ENCODE results near the gene FOXB2.
A peak's percentile ranks its signal among the peaks of the same experiment; 100 is the strongest.
"Not testable (repeated sequence)": the region's sequence is repeated elsewhere in the genome, so short reads cannot be mapped to it uniquely, and the experiment has no call there.

The FOXB2 gene

DNA sequence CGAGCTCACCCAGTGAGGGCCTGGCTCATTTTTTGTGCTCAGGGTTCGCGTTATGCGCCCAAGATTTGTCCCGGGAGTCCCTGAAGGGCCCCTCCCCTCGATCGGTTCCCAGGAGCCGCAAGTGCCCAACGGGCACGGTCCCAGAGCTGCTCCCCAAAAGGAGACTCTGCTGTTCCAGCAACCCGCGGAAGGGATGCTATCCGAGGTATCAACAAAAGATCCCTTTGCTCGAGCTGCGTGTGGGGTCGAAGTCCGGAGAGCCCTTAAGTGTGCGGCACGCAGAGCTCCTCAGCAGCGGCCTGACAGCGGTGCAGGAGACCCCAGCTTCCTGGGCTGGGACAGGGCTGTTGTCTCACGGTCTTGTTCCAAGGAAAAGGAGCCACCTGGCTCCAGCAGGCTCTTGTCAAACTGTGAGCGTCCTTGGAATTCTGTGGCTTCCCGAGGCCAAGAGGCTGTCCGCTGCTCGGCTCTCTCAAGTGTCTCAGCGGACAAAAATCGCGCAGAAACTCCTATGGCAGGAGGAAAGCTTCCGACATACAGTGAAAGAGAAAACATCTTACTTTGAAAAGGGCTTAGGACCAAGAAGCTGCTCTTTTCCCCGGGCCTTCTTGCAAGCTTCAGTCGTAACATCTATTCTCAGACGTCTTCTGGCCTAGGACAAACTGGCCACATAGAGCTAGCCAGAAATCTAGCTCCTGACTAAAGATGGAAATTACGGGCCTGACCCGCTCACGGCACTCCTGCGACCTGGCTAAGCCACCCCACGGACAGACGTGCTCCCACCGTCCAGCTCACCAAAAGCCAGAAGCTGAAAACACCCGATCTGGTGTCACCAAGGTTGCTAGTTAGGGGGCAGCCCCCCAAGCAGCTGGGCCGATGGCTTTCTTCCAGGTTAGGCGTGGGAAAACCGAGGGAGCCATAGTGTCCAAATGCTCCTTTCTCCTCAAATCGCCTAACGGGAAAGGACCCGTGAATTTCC lies 2.6 kb upstream of the FOXB2 start:
- no peak for DNase-seq (ENCODE audit: low read depth)

GRCh38 chr9:77017505-77017894 lies 2.0 kb upstream of the FOXB2 start:
- no peak for DNase-seq (ENCODE audit: low read depth)

GRCh38 chr9:77018058-77018968 lies 1.1 kb upstream of the FOXB2 start:
- no peak for DNase-seq (ENCODE audit: low read depth)

- no peak for DNase-seq (ENCODE audit: low read depth)
Observed at GRCh38 chr9:77018969-77019235, 553 bp upstream of the FOXB2 start.

DNA sequence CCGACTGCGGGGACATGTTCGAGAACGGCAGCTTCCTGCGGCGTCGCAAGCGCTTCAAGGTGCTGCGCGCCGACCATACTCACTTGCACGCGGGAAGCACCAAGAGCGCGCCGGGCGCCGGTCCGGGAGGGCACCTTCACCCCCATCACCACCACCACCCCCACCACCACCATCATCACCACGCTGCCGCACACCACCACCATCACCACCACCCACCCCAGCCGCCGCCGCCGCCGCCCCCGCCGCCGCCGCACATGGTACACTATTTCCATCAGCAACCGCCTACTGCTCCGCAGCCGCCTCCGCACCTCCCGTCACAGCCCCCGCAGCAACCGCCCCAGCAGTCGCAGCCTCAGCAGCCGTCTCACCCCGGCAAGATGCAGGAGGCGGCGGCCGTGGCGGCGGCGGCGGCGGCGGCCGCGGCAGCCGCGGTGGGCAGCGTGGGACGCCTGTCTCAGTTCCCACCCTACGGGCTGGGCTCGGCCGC lies 514 bp downstream of the FOXB2 start:
- DNase-seq (ENCODE audit: low read depth), result no peak

GRCh38 chr9:77020413-77021290 lies 1.2 kb downstream of the FOXB2 start:
- DNase-seq (ENCODE audit: low read depth), result no peak

GRCh38 chr9:77021291-77021894 lies 1.9 kb downstream of the FOXB2 start:
- DNase-seq (ENCODE audit: low read depth), result no peak

- no peak for DNase-seq (ENCODE audit: low read depth)
Observed at GRCh38 chr9:77021922-77022782, 2.7 kb downstream of the FOXB2 start.

GRCh38 chr9:77022783-77023440 lies 3.5 kb downstream of the FOXB2 start:
- DNase-seq (ENCODE audit: low read depth), result no peak

GRCh38 chr9:77023726-77024125 lies 4.3 kb downstream of the FOXB2 start:
- no peak for DNase-seq (ENCODE audit: low read depth)

DNA sequence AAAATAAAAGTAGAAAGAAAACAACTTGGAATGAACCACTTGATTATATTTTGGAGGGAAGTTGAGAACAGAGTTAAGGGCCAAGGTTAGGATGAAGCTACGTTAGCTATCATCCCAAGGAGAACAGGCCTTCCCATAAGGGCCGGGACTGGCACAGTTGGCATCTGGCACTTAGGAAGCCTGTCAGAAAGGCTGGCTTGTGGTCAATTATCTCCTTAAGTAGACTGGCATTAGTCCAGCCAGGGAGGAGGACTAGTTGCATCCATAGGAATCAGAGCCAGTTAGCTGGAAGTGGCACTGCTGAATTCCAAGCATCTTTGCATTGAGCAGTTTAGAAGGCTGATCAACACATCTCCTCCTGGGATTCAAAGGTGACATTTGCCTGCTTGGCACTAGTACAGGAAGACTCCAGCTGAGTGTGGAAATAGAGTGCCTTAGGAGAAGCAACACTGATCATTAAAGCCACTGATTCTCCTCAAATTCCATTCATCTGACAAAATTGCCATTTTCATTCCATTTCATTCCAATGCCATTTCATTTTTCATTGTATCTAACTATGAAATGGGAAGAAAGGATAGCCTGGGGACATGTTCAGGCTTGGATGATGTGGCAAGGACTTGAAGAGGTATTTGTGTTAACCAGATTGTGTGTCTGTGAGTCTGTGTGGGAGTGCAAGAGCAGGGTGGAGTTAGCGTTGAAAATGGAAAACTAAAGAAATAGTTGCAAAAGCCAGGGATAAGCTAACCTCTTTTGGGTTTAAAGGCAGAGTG lies 5.5 kb downstream of the FOXB2 start:
- no peak for DNase-seq (ENCODE audit: low read depth)

- DNase-seq (ENCODE audit: low read depth), result no peak
Observed at GRCh38 chr9:77028478-77028877, 9.0 kb downstream of the FOXB2 start.

- no peak for DNase-seq (ENCODE audit: low read depth)
Observed at GRCh38 chr9:77030045-77030444, 10.6 kb downstream of the FOXB2 start.

GRCh38 chr9:77038281-77039036 lies 19.0 kb downstream of the FOXB2 start:
- DNase-seq (ENCODE audit: low read depth), result no peak

DNA sequence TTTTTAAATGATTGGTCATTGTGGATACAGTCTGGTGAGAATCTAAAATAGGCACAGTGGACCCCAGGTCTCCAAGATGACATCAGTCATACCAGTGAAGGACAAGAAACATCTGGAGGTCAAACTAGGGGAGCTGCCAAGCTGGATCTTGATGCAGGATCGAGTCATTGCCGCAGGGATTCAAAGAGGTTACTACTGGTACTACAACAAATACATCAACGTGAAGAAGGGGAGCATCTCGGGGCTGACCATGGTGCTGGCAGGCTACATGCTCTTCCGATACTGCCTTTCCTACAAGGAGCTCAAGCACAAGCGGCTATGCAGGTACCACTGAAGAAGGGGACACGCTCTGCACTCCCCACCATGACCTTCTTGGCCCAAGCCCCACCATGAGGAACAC lies 20.9 kb downstream of the FOXB2 start:
- DNase-seq (ENCODE audit: low read depth), result no peak

- not testable (repeated sequence) for DNase-seq (ENCODE audit: low read depth)
Observed at GRCh38 chr9:77043743-77044142, 24.3 kb downstream of the FOXB2 start.

DNA sequence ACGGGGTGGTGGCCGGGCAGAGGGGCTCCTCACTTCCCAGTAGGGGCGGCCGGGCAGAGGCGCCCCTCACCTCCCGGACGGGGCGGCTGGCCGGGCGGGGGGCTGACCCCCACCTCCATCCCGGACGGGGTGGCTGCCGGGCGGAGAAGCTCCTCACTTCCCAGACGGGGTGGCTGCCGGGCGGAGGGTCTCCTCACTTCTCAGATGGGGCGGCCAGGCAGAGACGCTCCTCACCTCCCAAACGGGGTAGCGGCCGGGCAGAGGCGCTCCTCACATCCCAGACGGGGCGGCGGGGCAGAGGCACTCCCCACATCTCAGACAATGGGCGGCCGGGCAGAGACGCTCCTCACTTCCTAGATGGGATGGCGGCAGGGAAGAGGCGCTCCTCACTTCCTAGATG lies 41.2 kb downstream of the FOXB2 start:
- DNase-seq (ENCODE audit: low read depth), result not testable (repeated sequence)

DNA sequence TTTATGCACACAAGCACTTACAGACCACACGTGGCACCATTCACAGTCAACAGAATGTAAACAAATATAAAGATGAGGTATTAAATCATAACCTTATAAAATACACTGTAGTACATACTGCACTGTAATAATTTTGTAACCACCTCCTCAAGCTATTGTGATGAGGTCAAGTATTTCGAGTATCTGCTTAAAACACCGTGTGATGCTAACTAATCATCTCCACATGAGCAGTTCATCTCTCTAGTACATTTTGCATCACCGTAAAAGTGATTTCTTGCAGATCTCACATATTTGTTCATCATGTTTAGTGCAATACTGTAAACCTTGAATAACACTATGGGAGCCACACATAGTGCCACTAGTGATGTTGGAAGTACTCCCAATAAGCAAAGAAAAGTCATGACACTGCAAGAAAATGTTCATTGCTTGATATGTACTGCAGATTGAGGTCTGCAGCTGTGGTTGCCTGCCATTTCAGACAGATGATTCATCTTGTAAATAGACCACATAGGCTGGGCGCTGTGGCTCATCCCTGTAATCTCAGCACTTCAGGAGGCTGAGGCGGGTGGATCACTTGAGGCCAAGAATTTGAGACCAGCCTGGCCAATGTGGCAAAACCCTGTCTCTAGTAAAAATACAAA lies 44.3 kb downstream of the FOXB2 start:
- peak; percentile 85 for DNase-seq (ENCODE audit: low read depth)
